GM18873 (cell line): ENCODE results near the gene KDM8.
"Not testable (repeated sequence)": the region's sequence is repeated elsewhere in the genome, so short reads cannot be mapped to it uniquely, and the experiment has no call there.

Source experiments
- ATAC-seq: cut with Tn5 transposase; IDR thresholded peaks from one replicate; pipeline ENCODE4 v1.9.1; 2021; ENCODE audit warnings: mild to moderate bottlenecking, moderate library complexity, moderate number of reproducible peaks; ENCODE audit not compliant: unreplicated experiment, low FRiP score

Gene KDM8

DNA sequence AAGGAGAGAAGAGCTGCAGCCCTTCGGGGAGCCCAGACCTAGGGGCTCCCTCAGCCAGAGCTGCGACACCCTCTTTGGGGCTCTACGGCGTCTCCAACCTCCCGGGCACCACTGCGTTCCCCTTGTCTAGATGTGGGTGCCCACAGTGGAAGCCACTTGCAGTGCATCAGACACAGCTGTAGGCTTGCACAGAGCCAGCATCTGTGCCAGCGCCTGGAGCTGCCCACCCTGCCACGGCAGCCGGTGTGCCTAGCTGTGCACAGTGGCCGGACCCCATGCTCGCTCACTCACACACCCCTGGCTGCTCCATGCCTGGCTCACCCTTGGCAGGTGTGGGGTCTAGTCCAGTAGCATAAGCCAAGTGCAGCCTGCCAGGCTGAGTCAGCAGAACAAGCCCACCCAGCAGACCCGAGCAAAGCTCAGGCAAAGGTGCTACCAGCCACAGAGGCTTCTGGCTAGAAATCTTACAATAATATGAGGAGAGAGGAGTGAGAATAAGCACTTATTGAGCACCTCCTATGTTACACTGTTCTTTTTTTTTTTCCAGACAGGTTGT, 12.9 kb upstream of the KDM8 start:
- no peak for ATAC-seq

DNA sequence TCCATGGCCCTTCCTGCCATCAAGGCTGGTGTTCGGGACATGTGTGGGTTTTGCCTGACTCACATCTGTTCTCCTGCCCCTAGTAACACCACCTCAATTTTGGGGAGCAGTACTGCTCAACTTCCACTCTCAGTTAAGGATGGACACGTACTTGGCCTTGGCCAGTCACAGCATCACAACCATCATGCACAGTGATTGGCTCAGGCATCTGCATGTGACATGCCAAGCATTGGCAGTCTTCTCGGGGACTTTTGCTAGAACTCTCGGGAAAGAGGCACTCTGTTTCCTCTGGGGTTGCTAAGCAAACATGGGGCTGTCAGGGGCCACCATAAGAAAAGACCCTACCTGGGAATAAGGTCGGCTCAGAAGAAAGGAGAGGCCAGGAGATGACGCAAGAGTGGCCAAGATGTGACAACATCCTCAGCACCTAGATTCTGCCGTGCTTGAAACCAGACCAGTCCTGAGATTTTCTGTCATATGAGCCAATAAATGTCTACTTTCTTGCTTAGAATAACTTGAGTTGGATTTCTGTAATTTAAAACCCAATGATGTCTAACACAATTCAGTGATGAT, 11.9 kb upstream of the KDM8 start:
- no peak for ATAC-seq

DNA sequence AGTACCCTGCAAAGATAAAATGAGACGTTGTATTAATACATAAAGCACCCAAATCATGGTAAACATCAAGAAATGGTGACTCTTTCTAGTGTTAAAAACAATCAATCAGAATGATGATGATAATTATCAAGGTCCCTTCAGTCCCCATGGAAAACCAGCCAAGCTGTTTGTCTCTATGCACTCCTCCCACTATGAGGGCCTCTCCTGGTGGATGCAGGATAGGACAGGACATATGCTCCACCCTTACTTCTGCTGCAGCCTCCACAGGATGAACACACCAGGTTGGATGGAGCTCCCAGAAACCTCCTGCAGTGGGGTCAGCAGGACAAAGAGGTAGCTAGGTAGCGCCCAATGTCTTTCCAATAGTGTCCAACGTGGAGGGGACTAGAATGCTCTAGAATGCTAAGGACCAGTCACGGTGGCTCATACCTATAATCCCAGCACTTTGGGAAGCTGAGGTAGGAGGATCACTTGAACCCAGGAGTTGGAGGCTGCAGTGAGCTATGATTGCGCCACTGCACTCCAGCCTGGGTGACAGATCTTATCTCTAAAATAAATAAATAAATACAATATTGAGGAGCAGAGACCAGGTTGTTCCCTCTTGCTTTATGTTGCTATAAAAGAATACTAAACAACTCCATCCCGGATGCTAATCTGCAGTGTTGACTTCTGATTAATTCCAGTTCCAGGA, 9.9 kb upstream of the KDM8 start:
- no peak for ATAC-seq

DNA sequence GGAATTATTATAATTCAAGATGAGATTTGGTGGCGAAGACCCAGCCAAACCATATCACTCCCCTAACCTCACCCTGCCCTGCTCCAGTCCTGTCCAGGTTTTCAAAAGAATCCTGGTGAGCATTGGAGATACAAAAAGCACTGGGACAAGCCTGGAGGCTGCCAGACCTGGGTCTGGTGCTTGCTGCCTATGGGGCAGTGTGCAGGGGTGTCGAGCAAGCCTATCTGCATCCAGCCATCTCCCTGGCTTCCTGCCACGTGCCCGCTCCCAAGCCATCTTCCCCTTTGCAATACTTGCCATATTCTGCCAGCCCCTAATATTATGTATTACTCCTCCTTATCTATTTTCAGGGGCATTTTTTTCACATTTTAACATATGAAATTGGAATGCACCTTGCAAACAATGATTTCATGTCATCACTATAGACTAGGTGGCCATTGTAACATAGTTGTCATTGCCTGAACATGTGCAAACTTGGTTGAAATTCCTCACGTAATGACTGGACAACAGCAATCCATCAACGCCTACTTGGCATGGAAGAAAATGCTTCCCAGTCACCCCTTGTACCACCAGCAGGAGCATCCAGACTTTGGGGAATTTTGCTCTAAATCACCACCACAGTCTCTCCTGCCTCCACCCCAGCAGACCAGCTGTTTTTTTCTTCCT, 8.1 kb upstream of the KDM8 start:
- no peak for ATAC-seq

DNA sequence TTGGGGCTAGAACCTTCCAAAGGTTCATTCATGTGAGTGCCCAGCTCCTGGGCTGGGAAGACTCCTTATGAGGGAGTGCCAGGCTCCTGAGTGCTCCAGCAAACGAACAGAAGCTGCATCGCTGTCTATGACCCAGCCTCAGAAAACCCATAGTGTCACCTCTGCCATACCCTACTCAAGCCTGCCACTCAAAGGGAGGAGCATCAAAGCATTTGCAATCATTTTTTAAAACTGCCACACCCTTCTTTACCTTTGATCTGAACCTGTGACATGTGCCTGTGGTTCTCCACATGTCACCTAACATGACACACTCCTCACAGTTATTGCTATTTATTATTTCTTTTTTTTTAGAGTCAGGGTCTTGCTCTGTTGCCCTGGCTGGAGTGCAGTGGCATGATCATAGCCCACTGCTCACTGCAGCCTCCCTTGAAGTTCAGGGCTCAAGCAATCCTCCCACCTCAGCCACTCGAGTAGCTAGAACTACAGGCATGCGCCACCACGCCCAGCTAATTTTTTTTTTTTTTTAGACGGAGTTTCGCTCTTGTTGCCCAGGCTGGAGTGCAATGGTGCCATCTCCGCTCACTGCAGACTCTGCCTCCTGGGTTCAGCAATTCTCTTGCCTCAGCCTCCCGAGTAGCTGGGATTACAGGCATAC, 7.3 kb upstream of the KDM8 start:
- ATAC-seq = no peak

DNA sequence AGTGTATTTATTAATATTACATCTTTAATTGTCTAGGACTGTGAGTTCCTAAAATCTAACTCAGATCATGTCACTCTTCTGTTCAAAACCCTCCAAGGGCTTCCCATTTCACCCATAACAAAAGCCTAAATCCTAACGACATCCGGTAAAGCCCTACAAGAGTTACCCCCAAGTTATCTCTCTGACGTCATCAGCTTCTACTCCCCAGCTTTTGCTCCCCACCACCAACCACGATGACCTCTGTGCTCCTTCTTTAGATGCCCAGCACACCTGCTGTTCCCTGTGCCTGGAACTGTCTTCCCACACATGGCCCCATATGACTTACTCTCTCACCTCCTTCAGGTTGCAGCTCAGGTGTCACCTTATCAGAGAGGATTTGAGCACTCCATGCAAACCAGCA, 6.3 kb upstream of the KDM8 start:
- ATAC-seq = no peak

DNA sequence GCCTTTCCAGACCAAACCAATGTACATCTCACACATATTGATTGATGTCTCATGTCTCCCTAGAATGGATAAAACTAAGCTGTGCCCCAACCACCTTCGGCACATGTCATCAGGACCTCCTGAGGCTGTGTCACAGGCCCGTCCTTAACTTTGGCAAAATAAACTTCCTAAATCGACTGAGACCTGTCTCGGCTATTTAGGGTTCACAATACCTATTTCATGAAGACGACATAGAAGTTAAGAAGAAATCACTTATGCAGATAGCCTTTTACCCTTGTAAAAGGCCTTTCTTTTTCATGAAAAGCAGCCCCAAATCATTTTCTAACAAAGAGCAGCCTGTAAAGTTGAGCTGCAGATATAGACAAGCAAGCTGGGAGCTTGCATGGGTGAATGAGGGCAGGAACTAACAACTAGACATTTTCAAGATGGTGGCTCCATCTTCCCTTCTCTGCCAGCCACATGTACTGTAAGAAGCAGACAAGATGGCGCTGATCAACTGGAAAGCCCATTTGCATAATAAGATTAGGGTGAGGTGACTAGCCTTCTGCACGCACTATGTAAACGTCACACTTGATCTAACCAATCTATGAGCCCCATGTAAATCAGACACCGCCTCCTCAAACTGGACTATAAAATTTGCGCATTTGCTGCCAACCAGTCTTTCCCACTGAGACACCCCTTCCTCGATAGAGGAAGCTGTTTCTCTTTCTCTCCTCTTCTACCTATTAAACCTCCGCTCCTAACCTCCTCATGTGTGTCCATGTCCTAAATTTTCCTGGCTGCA, 4.7 kb upstream of the KDM8 start:
- no peak for ATAC-seq

DNA sequence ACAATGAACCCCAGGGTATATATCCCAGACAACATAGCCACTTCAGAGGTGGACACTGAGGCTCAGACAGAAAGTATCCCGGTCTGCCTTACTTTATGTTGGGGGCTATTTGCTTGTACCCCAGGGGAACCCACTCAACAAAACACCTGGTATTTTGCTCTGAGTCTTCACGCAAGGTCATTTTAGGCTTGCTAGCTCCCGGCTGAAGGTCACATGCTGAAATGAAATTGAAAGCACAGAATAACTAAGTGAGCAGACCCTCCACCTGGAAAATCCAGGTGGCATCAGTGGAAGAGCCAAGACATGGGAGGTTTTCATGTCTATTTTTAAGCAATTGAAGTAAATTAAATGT, 4.1 kb upstream of the KDM8 start:
- no peak for ATAC-seq

DNA sequence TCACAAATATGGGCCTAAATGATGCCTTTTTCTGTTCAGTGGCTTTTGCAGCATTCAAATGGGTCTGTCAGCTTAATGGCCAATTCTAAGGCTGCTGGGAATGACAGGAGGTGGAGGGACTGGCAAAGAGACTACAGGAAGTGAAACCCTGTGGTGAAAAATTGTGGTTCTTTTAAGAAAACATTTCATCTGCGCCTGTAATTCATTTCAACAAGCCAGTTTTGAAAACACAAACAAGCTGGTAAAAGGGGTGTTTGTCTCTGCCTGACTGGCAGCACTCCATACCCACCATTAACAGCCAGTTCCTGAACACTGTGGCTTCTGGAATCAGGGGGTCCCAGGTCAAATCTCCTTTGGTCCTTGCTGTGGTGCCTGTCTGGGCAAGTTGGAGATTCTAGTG, 3.6 kb upstream of the KDM8 start:
- peak; percentile 28 for ATAC-seq

DNA sequence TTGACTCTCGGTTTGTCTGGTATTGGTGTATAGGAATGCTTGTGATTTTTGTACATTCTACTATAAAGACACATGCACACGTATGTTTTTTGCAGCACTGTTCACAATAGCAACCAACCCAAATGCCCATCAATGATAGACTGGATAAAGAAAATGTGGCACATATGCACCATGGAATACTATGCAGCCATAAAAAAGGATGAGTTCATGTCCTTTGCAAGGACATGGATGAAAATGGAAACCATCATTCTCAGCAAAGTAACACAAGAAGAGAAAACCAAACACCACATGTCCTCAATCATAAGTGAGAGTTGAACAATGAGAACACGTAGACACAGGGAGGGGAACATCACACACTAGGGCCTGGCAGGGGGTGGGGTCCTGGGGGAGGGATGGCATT, 2.4 kb upstream of the KDM8 start:
- ATAC-seq = not testable (repeated sequence)

DNA sequence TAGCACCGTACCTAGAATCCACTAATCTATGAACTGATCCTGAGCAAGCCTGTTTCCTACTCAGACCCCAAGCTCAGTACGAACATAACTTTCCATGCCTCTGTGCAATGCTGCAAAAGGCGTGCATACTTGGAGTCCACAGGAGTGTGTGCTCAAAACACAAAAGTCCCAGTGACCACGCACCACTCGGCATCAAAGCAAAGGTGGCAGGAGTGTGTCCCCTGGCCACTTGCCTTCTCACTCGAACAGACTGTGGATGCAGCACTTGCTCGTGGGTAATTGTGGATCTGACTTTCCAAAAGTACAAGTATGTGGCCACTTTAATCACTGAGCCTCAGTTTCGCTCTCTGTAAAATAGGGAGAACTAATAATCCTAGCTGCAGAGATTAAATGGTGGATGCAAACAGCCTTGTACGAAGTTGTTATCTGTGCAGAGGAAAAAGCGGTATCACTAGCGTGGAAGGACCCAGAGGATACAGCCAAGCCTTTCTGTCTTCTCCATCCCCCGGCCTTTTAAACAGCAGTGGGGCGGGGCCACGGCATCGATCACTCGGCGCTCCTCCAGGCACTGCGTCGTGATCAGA, 311 bp upstream of the KDM8 start:
- ATAC-seq = peak; percentile 53

DNA sequence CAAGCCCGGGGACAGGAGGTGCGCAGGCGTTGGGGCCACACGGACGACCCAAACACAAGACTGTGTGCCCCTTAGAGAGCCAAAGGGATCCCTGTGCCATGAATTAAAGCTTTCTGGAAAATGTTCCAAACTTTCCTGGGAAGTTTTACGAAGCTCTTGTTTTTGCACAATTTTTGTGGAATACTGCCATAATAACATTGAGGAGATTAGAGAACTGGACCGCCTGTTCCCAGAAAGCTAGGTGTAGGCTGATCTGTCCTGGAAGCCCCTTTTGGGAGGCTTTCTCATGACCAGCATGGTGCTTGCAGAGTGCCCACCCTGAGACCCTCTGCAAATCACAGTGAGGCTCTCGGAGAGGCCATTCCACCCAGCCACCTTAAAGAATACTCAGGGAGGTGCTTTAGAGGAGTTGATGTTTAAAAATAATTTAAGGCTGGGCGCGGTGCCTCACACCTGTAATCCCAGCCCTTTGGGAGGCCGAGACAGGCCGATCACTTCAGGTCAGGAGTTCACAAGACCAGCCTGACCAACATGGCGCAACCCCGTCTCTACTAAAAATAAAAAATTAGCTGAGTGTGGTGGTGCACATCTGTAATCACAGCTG, 1.1 kb downstream of the KDM8 start:
- ATAC-seq = no peak

DNA sequence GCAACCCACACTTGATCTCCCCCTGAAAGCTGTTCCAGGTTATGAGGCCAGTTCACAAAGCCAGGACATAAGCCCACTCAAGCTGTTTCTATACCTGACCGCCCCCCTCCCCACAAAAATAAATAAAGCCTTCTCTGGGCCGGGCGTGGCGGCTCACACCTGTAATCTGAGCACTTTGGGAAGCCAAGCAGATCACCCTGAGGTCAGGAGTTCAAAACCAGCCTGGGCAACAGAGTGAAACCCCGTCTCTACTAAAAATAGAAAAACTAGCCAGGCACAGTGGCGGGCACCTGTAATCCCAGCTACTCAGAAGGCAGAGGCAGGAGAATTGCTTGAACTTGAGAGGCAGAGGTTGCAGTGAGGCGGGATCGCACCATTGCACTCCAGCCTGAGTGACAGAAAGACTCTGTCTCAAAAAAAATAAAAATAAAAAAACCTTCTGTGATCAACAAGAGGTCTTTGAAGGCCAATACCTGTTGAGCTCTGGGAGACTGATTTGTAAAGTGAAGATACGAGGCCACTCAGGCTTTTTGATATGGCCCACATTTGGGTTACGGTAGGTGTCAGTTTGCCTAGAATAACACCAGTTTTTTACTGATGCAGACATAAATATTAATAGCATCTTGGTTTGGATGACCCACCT, 2.2 kb downstream of the KDM8 start:
- ATAC-seq = no peak

DNA sequence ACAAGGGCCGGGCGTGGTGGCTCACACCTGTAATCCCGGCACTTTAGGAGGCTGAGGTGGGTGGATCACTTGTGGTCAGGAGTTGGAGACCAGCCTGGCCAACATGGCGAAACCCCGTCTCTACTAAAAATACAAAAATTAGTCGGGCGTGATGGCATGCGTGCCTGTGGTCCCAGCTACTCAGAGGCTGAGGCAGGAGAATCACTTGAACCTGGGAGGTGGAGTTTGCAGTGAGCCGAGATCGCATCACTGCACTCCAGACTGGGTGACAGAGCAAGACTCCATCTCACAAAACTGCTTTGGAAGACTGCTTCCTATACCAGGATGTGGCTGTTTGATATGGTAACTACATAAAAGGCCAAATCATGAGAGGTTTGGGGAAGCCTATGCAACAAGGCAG, 3.8 kb downstream of the KDM8 start:
- ATAC-seq = not testable (repeated sequence)

DNA sequence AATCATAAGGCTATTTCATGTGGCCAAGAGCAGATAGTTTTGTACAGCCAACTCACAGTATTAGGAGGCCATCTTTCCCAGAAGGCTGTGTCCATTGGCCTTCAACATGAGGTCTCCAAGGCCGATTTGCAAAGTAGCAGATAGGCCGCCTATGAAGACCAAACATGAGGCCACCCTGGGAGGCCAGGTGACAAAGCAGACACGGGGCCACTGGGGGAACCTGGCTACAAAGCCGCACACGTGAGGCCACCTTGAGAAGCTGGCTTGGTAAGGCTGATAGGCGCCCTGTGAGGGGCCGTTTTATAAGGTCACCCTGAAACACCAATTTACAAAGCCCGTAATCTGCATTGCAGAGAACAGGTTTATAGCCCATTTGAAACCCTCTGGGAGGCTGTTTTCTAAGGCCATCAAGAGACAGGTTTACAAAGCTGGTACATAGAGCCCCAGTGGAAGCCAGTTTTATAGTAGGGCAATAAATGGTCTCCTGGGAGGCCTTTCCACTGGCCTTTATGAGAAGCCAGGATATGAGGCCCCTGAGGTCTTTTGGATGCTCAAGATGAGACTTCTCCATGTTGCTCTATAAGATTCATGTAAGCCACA, 4.9 kb downstream of the KDM8 start:
- no peak for ATAC-seq

DNA sequence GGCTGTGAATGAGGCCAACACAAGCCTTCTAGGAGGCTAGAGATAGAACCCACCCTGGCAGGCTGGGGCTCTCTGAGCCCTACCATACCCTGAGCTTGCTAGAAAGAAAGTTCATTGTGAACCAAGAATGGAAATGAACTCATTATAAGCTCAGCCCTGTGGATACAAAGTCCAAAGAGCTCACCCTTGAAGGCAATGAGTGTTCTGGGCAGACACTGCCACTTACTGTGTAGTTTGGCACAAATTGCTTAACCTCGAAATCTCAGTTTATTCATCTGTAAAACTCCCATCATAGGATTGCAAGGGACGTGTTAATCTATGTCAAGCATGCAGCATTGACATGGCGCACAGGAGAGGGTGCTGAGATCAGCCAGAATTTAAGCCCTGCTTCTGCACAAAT, 5.5 kb downstream of the KDM8 start:
- ATAC-seq = no peak

DNA sequence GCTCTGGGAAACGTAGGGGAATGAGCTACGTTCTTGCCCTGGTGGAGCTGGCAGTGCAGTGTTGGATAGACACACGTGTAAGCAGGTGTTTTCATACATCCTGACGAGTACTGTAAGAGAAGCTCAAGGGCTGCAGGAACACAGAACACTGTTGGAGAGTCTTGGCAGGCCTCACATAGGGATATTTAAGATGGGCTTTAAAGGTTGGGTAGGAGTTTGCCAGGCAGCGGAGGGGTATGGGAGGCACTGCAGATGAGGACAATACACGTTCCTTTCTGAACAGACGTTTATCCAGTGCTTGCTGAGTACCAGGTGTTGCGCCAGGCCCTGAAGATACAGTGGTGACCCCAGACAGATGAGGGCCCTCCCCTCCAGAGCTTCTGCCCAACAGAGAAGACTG, 6.3 kb downstream of the KDM8 start:
- no peak for ATAC-seq

DNA sequence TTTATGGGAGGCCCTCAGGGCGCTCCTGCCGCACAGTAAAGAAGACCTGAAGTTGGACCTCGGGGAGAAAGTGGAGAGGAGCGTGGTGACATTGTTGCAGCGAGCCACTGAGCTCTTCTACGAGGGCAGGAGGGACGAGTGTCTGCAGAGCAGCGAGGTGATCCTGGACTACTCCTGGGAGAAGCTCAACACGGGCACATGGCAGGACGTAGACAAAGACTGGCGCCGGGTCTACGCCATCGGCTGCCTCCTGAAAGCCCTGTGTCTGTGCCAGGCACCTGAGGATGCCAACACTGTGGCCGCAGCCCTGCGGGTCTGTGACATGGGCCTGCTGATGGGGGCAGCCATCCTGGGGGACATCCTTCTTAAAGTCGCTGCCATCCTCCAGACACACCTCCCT, 6.8 kb downstream of the KDM8 start:
- no peak for ATAC-seq

DNA sequence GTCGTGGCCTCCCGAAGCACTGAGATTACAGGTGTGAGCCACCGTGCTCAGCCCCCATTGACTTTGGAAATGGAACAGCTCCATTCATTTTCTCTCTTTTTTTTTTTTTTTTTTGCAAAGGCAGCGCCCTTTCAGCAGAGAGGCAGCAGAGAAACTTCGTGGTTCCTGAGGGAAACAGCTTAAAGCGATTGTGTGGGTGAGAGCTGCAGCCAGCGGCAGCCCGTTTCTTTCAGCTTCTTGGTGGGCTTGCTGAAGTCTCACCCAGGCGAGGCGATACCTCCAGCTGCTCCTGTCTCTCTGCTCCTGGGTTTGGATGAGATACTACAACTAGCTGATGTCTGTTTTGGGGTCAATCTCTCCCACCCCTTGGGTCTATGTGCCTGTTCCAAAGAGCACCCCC, 7.7 kb downstream of the KDM8 start:
- no peak for ATAC-seq
